Activated CD4-positive, alpha-beta T cell treated with anti-CD3 and anti-CD28 coated beads for 24 hours (primary cell): ENCODE data around the gene PSMG3.

Source experiments
- DNase-seq, 2 donors: peaks; one replicate each; pipeline ENCODE4 v3.0.0-alpha.2; 2020; ENCODE audit warnings: low read depth in 2 of 2

Gene PSMG3

DNA sequence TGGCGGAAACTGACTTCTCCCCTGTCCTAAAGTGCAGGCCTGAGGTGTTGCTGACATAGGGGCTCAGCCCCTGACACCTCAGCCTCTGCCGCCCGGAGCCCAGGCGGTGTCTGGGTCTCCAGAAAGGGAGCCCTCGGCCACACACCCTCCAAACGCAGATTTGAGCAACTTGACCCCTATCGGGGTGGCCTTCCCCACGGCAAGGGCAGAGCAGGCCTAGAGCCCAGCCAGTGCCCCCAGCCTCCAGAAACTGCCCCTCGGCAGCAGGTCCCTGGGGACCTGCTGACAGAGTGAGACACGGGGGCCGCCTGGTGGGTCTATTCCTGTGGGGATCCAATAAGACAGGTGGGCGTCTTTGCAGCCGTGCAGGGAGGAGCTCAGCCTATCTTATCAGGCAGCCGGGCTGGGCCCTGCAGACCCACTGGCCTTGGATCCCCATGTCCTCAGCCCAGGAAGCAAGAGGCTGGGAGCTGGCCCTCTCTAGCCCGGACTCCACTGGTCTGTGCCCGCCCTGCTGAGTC is 24.9 kb downstream of the PSMG3 start:
- no peak for DNase-seq

DNA sequence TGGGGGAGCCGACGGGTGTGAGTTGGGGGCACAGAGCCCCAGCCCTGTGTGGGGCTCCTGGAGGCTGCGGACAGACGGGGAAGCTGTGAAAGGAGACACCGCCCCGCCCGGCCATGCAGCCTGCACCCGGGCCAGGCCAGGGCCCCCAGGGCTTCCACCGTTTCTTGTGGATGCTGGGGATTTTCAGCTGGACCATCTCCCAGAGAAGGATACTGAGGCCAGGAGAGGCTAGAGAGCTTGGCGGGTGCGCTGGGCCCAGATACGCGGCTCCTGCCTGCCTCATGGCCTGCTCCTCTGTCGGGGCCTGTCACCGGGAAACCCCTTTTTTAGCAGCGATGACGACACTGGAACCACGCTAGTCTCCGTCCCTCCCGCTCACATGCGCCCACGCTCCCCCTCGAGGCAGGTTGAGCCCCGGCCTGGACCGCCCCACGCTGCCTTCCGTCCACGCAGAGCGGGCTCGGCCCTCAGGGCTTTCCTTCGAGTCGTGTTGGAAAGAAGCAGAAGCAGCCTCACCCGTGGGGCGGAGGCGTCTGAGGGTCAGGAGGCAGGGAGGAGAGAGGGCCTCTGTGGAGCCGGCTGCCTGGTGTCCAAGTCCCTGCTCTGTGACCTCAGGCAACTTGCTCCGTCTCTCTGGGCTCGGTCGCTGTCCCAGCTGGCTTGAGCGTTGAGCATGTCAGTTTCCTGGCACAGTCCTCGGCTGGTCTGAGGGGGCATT is 25.5 kb downstream of the PSMG3 start:
- DNase-seq = no peak

- no peak for DNase-seq
Measured at GRCh38 chr7:1543826-1544177, 26.0 kb downstream of the PSMG3 start.

DNA sequence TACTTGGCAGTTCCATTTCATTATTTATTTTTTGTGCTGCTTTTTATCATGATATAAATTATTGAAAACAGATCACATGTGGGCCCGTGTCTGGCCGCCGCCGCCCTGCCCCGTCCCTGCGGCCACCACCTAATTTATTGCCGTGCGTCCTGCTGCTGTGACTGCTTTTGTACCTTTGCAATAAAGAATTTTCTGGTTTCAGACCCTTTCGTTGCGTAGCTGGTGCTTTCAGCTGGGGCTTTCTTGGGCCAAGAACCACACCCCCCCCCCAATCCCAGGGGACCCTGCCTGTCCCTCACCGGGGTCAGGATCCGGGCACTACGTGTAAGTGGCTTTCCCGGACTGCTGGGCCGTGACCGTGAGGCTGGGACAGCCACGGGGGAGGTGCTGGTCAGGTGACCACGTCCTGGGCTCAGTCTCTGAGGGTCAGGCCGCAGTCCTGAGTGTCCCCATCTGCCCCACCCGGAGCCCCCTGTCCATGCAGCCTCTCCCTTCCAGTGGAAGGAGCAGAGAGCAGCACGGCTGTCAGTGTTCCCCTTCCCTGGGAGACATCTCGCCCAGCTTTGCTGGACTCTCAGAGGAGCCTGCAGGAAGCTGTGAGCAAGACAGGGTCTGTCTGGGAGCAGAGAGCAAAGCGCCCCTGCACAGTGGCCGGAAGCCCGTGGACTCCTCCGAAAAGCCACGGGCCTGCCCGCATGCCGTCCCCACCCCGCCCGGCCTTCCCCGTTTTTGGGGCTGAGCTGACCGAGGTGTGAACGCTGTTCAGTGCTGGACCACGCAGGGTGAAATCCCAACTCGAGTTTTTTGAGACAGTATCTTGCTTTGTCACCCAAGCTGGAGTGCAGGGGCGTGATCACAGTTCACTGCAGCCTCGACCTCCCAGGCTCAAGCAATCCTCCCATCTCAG is 26.7 kb downstream of the PSMG3 start:
- DNase-seq = no peak

DNA sequence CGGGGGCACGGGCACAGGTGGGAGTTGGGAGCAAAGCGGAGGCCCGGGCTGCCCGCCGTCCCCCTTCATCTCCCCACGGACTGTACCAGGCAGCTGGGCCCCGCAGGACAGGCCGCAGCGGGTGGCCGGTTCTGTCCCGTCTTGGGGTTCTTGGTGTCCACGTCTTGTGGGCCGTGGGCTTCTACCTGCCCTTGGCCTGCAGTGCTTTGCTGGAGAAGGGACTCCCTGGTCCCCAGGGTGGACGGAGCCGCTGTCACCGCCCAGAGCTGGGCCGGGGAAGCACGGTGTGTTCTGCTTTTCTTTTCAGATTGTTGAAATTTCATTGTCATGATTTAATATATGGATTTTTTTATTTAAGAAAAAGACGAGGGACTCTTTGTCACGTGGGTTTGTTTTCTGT is 27.5 kb downstream of the PSMG3 start:
- no peak for DNase-seq

DNA sequence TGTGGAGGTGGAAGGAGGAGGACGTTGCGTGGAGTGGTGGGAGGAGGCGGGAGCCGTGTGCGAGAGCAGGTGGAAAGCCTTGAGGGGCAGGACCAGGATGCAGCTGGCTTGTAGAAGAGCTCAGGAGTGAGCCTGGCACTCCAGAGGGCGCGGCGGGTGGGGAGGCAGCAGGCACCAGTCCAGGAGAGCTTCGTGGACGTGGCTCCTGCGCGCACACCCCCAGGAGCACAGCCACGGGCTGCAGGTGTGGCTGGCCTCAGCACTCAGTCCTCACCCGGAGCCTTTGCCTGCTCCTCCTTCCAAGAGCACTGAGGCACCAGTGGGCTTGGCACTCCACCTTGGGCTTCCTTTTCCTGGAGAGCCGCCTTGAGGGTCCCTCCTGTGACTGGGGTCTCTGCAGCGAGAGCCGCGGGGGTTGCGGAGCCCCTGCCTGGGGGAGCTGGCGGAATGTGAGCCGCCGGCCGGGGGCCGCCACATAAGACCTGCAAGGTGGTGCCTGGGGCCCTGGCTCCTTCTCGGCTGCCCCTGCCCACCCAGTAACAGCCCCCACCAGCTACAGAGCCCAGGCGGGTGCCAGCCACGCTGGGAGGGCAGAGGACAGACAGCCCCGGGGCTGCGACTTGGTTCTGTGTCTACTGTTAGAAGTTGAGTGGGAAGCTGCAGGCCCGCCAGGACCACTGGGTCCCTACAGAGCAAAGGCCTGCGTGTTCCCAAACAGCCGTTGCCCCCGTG is 28.2 kb downstream of the PSMG3 start:
- no peak for DNase-seq

DNA sequence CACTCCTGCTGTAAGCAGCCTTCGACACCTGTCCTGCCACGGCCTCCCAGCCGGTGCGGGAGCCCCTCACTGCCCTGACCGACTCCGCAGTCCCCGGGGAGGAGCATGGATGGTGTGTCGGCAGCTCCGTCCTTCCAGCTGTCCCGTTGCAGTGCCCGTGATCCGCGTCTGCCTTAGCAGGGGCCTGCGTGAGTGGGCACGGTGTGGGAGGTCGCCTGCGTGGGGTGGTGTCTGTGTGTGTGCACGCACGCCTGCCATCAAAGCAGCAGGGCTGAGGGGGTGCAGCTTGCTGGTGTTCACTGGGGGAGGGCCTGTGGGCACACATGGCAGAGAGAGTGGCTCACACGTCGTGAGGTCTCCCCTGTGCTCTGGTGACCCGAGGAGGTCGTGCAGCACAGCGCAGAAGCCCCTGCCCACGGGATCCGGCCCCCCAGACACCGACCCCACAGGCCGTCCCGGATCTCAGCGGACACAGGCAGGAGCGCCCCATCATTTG is 29.0 kb downstream of the PSMG3 start:
- DNase-seq = no peak

DNA sequence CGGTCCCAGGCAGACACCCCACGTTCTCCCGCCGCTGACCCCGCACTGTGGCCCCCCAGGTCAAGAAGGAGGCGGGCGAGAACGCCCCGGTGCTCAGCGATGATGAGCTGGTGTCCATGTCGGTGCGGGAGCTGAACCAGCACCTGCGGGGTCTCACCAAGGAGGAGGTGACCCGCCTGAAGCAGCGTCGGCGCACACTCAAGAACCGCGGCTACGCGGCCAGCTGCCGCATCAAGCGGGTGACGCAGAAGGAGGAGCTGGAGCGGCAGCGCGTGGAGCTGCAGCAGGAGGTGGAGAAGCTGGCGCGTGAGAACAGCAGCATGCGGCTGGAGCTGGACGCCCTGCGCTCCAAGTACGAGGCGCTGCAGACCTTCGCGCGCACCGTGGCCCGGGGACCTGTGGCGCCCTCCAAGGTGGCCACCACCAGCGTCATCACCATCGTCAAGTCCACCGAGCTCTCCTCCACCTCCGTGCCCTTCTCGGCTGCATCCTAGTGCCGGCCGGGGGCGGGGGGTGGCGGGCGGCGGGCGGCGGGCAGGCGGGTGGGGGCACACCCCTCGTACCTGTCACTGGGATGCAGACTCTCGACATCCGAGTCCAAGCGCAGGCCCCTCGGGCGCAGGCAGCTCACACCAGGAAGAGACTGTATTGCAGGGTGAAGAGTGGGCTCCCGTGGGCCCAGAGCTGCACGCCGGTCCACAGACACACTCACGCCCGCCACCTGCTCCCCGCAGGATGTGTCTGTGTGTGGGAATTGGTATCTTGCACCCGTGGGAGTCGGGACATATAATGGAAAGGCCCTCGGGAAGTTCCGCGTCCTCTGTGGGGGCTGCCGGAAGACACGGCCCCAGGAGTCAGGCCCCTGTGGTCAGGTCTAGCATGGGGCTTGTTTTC is 29.7 kb downstream of the PSMG3 start:
- DNase-seq = no peak

DNA sequence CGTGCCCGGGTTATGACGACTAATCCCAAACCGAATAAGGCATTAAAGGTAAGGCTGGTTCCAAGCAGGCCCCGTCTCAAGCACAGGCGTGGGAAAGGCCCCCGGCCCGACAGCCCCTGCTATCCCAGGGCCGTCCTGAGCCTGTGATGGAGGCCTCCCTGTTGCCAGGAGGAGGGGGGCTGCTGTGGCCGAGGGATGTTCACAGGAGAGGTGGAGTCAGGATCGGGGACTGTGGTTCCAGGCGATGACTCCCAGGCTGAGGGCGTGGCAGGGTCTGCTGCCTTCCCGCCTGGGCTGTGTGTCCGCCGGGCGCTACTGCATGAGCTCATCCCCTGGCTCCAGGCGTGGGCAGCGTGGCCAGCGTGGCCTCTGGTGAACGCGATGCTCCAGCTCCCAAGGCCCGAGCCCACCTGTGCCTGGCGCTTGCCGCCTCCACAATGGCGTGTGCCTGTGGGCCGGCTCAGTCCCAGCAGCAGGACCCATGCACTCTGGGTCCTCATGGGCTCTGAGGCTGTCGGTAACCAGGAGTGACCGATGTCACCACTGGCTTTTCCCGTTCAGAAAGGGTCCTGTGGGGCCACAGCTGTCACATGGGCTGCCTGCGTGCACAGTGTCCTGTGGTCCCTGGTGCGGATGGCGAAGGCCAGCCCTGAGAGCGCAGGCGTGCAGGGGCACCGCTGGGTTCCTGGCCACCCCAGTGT is 30.5 kb downstream of the PSMG3 start:
- no peak for DNase-seq

GRCh38 chr7:1538544-1539180 is 31.2 kb downstream of the PSMG3 start:
- DNase-seq = no peak

DNA sequence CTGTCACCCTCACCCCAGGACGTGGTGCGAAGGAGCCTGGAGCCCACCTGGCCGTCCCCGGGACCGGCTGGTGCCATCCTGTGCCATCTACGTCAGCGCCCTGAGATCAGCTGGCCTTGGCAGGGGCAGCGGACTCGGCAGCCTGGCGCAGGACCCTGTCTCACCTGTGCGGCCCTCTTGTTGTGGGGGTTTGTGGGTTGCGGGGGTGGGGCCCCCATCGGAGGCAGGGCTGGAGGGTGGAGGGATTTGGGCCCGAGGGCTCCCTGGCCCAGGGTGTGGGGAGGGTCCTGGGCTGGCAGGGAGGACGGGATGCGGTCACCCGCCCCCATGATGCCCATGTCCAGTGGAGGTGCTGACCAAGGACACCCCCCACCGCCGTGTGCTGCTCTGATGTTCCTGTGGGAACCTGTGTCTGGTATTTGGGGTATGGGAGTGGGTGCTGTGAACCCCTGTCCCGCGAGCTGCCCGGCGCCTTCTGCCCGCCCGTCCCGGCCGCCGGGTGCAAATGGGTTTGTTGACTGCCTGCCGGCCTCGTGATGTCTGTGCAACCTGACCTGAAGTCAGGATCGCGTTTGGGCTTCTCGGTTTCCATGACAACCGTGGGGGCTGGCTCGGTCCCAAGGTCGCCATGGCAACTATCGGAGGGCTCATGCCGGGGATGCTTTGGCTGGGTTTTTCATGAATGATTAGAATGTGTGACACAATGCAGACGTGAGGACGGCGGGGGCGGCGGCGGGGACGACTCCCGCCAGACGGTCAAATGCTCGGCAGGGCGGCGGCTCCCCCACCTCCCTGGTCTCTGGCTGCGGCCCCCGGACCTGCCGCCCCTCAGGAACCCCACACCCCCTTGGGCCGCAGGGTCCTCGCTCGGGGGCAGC is 32.1 kb downstream of the PSMG3 start:
- DNase-seq = no peak

DNA sequence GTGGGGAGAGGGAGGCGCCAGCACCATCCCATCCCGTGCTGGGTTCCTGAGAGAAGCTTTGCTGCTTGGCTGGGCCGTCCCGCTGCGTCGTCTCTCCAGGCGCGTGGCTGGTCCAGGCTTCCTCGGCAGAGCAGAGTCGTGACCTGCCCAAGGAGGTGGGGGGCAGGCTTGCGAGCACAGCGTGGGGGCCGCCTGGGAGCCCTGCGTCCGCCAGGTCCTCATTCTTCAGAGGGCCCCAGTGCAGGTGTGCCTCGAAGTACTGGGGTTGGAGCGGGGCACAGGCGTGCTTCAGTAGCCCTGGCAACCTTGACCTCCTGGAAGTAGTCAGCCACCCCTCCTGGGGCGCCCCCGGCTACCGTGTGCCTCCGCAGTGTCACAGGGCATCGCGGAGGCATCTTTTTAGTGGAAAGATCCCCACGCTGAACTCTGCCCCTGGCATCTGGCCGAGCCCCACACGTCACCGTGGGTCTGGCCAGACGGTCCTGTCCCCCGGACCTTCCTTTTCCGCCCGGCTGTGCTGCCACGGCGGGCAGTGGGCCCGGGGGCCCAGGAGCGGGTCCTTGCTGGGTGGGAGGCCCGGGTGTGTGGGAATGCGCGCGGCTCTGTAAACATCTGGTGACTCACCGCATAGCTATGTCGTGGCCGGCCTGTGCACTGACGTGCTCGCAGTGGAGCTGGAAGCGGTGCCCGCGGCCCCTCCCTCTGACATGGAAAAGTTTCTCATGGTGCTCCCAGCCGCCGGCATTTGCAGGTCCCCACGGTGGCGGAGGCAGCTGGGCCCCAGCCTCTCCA is 32.9 kb downstream of the PSMG3 start:
- no peak for DNase-seq

GRCh38 chr7:1536455-1536742 is 33.4 kb downstream of the PSMG3 start:
- DNase-seq = no peak

- no peak for DNase-seq
Measured at GRCh38 chr7:1535701-1536454, 34.0 kb downstream of the PSMG3 start.

GRCh38 chr7:1535100-1535458 is 34.8 kb downstream of the PSMG3 start:
- no peak for DNase-seq

DNA sequence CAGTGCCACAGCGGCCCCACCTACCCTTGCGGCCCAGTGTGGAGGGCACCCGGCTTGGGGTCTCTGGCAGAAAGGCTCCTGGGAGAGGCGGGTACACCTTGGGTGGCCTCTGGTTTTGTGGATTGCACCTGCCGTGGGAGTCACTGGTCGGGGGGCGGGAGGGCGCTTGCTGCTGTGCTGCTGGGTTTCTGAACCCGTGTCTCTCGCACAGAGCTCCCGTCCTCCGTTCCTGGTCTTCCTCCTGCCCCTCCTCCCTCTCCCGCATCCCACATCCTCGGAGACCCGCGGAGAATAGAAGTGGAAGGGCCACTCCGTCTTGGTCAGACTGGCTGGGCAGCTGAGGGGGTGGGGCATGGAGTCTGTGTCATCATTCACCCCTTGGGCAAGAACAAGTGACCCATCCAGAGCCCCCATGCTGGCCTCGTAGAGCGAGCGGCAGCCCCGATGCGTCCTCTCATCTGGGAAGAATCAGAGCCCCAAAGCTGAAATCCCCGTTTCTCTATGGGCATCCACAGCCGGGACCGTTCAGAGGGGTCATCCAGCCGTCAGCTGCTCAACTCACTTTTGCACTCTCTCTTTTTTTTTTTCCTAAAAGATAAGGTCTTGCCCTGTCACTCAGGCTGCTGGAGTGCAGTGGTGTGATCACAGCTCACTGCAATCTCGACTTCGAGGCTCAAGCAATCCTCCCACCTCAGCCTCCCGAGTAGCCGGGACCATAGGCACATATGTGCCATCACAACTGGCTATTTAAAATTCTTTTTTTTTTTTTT is 35.3 kb downstream of the PSMG3 start:
- no peak for DNase-seq
